HS-27A (cell line): Measurements from ENCODE around the gene TMPRSS11A.
A peak's percentile ranks its signal among the peaks of the same experiment; 100 is the strongest.

ENCODE experiments used
- DNase-seq: peaks from one replicate; pipeline ENCODE4 v3.0.0-alpha.2; 2012; ENCODE audit warnings: low read depth, missing footprints

Gene TMPRSS11A

DNA sequence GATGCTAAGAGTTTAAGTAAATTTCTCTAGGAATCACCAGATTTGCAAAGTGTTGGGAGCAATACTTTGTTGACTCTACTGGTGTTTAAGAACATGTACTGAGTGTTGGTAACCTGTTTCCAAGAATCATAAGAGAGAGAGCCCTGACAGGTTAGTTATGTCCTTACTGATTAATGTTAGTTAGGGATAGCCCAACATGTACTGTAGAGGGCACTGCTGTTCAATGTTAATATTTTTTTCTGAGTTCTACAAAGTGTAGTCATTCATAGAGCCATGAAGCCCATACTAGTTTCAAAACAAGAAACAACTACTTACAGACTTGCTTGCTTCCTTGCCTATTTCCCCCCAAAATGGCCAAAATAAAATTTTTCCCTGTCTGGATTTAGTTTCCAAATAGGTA, 91.4 kb downstream of the TMPRSS11A start:
- peak; percentile 19 for DNase-seq

DNA sequence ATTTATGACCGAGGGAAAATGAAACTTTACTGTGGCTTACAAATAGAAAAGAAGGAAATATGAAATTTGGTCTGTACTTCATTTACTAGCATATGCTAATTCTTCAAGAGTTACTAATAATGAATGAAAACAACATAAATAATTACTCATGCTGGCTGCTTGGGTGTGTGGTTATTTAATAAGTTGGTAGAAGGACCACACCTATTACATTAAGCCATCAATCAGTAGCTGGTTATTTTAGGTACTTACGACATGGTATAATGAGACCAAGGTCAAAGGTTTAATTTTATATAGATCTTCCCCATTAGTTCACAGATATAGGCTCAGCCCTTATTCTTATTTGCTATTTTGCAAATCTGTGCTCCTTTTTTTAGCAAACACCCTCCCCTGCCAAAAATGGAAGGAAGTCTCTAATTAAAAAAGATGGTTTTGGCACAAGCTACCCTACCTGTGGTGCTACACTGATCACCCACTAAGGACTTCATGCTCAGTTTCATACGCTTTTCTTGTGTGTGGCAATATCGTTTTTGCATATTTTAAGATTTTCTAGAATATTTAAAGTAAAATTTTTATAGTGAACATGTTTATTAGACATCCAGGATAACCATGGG, 93.6 kb downstream of the TMPRSS11A start:
- no peak for DNase-seq

DNA sequence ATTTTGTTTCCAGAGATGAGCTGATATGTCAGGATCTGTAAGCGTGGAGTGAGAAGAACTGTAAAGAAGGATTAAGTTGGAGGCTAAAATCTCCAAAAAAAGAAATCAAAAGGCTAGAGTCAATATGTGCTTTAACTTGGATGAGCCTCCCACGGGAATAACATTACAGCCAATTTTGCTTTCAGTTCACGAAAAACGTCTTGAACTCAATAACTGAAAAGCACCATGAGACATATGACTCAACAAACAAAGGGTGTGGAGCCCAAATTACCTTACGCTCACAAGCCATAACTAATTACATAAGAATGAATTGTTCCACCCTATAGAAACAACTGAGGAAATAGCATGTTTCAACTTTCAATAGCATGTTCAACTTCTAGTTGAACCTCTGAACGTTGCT, 101.8 kb downstream of the TMPRSS11A start:
- DNase-seq: no peak
